ENCODE results near the gene CRMP1. TPM values are rescaled to one million over a fixed set of nuclear protein-coding genes. Genes with fewer than 3 reads are reported as not detected.

Gene CRMP1
- total RNA-seq (1 to 10 TPM in 1 of 4 donors, under 1 TPM in 3; 0.40 to 1.0 (median 0.71) TPM), polyA plus RNA-seq (0.43 TPM)
- long read RNA-seq, donor 1, partial matches to known transcripts, result 0 of 2 reads
- long read RNA-seq, donor 1, other reads (novel, unspliced or antisense), result 1 of 2 reads
- long read RNA-seq, donor 2, result 0 reads
- long read RNA-seq, donor 3, partial matches to known transcripts, result 0 of 9 reads
- long read RNA-seq, donor 3, other reads (novel, unspliced or antisense), result 7 of 9 reads
- long read RNA-seq, donor 4, partial matches to known transcripts, result 0 of 1 reads
- long read RNA-seq, donor 4, other reads (novel, unspliced or antisense), result 1 of 1 reads

DNA sequence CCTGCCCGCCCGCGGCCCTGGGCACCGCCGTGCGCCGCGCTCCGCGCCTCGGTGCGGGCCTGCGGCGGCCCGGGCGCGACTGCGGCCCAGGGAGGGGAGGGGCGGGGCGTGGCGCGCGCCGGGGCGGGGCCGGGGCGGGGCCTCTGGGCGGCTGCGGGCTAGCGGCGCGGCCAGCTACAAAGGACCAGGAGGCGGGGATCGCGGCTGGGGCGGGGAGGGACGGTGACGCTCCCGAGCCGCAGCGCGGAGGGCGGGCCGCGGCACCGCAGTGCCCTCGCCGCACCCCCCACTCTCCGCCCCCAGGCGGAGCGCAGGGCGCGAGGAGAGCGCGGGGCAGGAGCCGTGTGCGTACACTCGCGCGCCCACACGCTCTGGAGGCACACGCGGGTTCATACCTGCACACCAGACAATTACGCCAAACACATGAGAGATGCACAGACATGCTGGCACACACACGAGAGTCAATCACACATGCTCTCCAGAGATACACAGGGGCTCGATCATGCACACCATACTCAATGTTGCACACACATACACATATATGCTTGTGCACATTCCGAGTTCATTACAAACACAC lies at the start of gene CRMP1:
Gene CRMP1, minus strand, starts transcription at position 83 of the 577 bp plus-strand sequence. CDS start 117 bp downstream, outside the sequence.
- WGBS, result 4% methylated on average over 67 of the region's 67 CpGs
- H3K4me3 ChIP-seq (ENCODE audit: low read length), result peak within 1 kb of the TSS; percentile 11
- ATAC-seq (peak; percentile 36 to 45), DNase-seq (peak in 1 of 3 donors; percentile 56)
- H3K27ac ChIP-seq (ENCODE audit: low read length), result no peak within 1 kb of the TSS
- H3K4me1 ChIP-seq (ENCODE audit: control insufficient read depth, insufficient read depth, low read length), result no peaks in the 10 kb centered on the region
- peaks cover 3% of the 10 kb centered on the region for H3K9me3 ChIP-seq (ENCODE audit: control insufficient read depth, low read length)
- intact Hi-C loops (cut with DNase I), result no loop called here
- no peaks in the 10 kb centered on the region for H3K27me3 ChIP-seq (ENCODE audit: control insufficient read depth, insufficient read depth)

DNA sequence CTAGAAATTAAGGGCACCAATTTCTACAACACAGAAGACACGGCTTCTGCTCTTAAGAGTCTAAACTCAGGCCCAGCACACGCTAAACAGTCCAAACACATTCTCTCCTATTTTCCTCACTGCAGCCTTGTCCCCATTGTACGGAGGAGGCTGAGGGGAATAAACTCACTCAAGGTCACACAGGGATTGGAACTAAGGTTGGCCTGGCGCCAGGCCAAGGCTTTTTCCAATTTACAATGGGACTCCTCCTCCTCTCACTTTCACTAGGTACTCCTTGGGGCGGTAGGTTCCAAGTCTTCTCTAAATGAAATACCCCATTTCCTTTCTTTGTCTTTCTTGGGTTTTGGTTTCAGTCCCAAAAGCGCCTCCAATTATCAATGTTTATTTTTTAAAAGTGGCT lies 48.7 kb upstream of the CRMP1 start:
- WGBS, result 66% methylated on average over 6 of the region's 6 CpGs
- ATAC-seq, result no peak
- intact Hi-C loops (cut with DNase I), result no loop called here

DNA sequence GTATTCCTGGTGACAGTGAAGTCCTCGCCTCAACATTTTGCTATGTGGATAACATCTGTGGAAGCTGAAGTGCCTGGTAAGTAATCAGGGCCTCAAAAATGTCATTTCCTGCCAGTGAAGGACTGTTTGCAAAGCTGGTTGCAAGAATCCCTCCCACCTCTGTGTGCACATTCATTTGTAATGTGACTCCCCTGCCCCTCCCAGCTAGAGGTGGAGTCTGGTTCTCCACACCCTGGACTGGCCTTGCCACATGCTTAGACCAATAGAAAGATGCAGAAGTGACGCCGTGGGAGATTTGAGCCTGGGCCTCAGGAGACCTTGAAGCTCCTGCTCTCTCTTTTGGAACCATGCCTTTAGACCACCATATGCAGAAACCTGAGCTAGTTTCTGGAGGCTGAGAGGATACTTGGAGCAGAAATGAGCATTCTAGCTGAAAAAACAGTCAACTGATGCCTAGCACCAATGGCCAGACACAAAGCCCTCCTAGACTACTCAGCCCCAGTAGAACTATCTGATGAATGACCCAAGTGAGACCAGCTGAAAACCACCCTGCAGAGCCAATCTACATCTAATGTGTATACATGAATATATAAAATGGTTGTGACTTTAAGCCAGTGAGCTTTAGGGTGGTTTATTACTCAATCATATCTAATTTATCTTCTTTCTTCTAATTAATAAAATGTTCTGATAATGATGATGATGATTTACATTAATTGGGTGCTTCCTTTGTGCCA lies 47.8 kb upstream of the CRMP1 start:
- no peak for DNase-seq
- peaks cover 3% of the 10 kb centered on the region for H3K27me3 ChIP-seq (ENCODE audit: control insufficient read depth, insufficient read depth)
- H3K4me3 ChIP-seq (ENCODE audit: low read length), result no peak overlapping the region
- no peak overlapping the region for H3K27ac ChIP-seq (ENCODE audit: low read length)
- intact Hi-C loops (cut with DNase I), result no loop called here
- H3K4me1 ChIP-seq (ENCODE audit: control insufficient read depth, insufficient read depth, low read length), result no peaks in the 10 kb centered on the region
- no peak for ATAC-seq
- 47% methylated on average over 3 of the region's 3 CpGs for WGBS
- no peaks in the 10 kb centered on the region for H3K9me3 ChIP-seq (ENCODE audit: control insufficient read depth, low read length)

More for the DNA sequence above, 48.7 kb upstream of the CRMP1 start:
- Histone ChIP-seq H3K27me3 (ENCODE audit: control insufficient read depth, insufficient read depth) (peaks cover 3% of the 10 kb centered on the region), H3K9me3 (ENCODE audit: control insufficient read depth, low read length) (no peaks in the 10 kb centered on the region), H3K4me1 (ENCODE audit: control insufficient read depth, insufficient read depth, low read length) (no peaks in the 10 kb centered on the region), H3K27ac (ENCODE audit: low read length) (no peak overlapping the region), H3K4me3 (ENCODE audit: low read length) (no peak overlapping the region)
- no peak for DNase-seq

DNA sequence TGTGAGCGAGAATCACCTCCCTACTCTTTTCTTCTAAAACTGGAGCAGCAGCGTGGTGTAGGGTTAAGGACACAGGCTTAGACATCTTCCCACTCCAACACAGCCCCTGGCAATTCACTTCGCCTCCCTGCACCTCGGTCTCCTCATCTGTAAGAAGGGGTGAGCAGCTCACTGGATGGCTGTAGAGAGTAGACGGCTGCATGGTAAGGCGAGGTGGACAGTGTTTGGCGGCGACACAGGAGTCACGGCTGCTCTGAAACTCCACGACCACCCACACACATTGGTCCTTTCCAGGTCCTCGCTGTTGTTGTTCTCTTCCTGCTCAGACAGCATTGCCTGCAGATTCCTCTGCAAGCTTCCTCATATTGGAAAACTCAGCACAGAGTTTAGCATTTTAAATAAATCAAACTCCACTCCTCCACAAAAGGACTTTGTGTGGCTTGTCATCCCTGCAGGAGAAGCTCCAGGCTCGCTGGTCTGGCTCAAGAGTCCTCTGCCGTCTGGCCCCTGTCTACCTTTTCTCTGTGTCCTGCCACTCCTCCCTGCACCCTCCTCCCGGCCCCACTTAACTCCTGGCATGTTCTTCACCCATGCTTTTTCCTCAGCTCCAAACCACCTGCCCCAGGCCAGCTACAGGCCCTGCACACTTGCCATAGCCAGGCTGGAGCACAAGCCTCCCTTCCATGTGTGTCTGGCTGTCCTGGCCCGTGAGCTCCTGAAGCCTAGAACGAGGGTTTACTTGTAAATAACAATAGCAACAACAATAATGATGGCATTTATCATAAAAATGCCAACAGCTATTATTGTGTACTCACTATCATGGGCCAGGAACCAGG lies 41.3 kb upstream of the CRMP1 start:
- ATAC-seq, result no peak
- H3K9me3 ChIP-seq (ENCODE audit: control insufficient read depth, low read length), result no peaks in the 10 kb centered on the region
- intact Hi-C loops (cut with DNase I), result no loop called here
- H3K27me3 ChIP-seq (ENCODE audit: control insufficient read depth, insufficient read depth), result no peaks in the 10 kb centered on the region
- no peak overlapping the region for H3K4me3 ChIP-seq (ENCODE audit: low read length)
- no peak overlapping the region for H3K27ac ChIP-seq (ENCODE audit: low read length)
- H3K4me1 ChIP-seq (ENCODE audit: control insufficient read depth, insufficient read depth, low read length), result no peaks in the 10 kb centered on the region
- 66% methylated on average over 16 of the region's 16 CpGs for WGBS
- DNase-seq, result no peak

GRCh38 chr4:5933116-5933515 lies 40.2 kb upstream of the CRMP1 start:
- Histone ChIP-seq H3K9me3 (ENCODE audit: control insufficient read depth, low read length) (no peaks in the 10 kb centered on the region), H3K4me1 (ENCODE audit: control insufficient read depth, insufficient read depth, low read length) (no peaks in the 10 kb centered on the region), H3K4me3 (ENCODE audit: low read length) (no peak overlapping the region), H3K27ac (ENCODE audit: low read length) (no peak overlapping the region), H3K27me3 (ENCODE audit: control insufficient read depth, insufficient read depth) (no peaks in the 10 kb centered on the region)
- intact Hi-C loops (cut with DNase I), result no loop called here
- DNase-seq (no peak), ATAC-seq (no peak)
- 25% methylated on average over 4 of the region's 4 CpGs for WGBS

GRCh38 chr4:5932035-5932568 lies 39.2 kb upstream of the CRMP1 start:
- no peaks in the 10 kb centered on the region for H3K4me1 ChIP-seq (ENCODE audit: control insufficient read depth, insufficient read depth, low read length)
- DNase-seq (no peak), ATAC-seq (no peak)
- intact Hi-C loops (cut with DNase I), result no loop called here
- H3K27ac ChIP-seq (ENCODE audit: low read length), result no peak overlapping the region
- no peaks in the 10 kb centered on the region for H3K27me3 ChIP-seq (ENCODE audit: control insufficient read depth, insufficient read depth)
- WGBS, result 73% methylated on average over 12 of the region's 12 CpGs
- H3K4me3 ChIP-seq (ENCODE audit: low read length), result no peak overlapping the region
- no peaks in the 10 kb centered on the region for H3K9me3 ChIP-seq (ENCODE audit: control insufficient read depth, low read length)

GRCh38 chr4:5931526-5931925 lies 38.6 kb upstream of the CRMP1 start:
- intact Hi-C loops (cut with DNase I), result no loop called here
- Histone ChIP-seq H3K4me3 (ENCODE audit: low read length) (no peak overlapping the region), H3K27ac (ENCODE audit: low read length) (no peak overlapping the region), H3K4me1 (ENCODE audit: control insufficient read depth, insufficient read depth, low read length) (no peaks in the 10 kb centered on the region), H3K27me3 (ENCODE audit: control insufficient read depth, insufficient read depth) (no peaks in the 10 kb centered on the region), H3K9me3 (ENCODE audit: control insufficient read depth, low read length) (no peaks in the 10 kb centered on the region)
- DNase-seq, result no peak
- WGBS, result 45% methylated on average over 9 of the region's 9 CpGs
- no peak for ATAC-seq

GRCh38 chr4:5930876-5931275 lies 38.0 kb upstream of the CRMP1 start:
- 60% methylated on average over 7 of the region's 7 CpGs for WGBS
- Histone ChIP-seq H3K4me3 (ENCODE audit: low read length) (no peak overlapping the region), H3K4me1 (ENCODE audit: control insufficient read depth, insufficient read depth, low read length) (no peaks in the 10 kb centered on the region), H3K27me3 (ENCODE audit: control insufficient read depth, insufficient read depth) (no peaks in the 10 kb centered on the region), H3K27ac (ENCODE audit: low read length) (no peak overlapping the region), H3K9me3 (ENCODE audit: control insufficient read depth, low read length) (no peaks in the 10 kb centered on the region)
- intact Hi-C loops (cut with DNase I), result no loop called here
- ATAC-seq (no peak), DNase-seq (no peak)

- no peaks in the 10 kb centered on the region for H3K9me3 ChIP-seq (ENCODE audit: control insufficient read depth, low read length)
- intact Hi-C loops (cut with DNase I), result no loop called here
- DNase-seq (no peak), ATAC-seq (no peak)
- no peaks in the 10 kb centered on the region for H3K27me3 ChIP-seq (ENCODE audit: control insufficient read depth, insufficient read depth)
- no peak overlapping the region for H3K27ac ChIP-seq (ENCODE audit: low read length)
- H3K4me3 ChIP-seq (ENCODE audit: low read length), result no peak overlapping the region
- no peaks in the 10 kb centered on the region for H3K4me1 ChIP-seq (ENCODE audit: control insufficient read depth, insufficient read depth, low read length)
- 84% methylated on average over 8 of the region's 8 CpGs for WGBS
These were observed 37.6 kb upstream of the CRMP1 start for GRCh38 chr4:5930456-5930855.

- H3K27me3 ChIP-seq (ENCODE audit: control insufficient read depth, insufficient read depth), result no peaks in the 10 kb centered on the region
These were observed 36.0 kb upstream of the CRMP1 start for GRCh38 chr4:5928844-5929420.

More at GRCh38 chr4:5928844-5929420, 36.0 kb upstream of the CRMP1 start:
- Histone ChIP-seq H3K4me1 (ENCODE audit: control insufficient read depth, insufficient read depth, low read length) (no peaks in the 10 kb centered on the region), H3K9me3 (ENCODE audit: control insufficient read depth, low read length) (no peaks in the 10 kb centered on the region), H3K27ac (ENCODE audit: low read length) (no peak overlapping the region), H3K4me3 (ENCODE audit: low read length) (no peak overlapping the region)
- intact Hi-C loops (cut with DNase I), result no loop called here
- WGBS, result 54% methylated on average over 8 of the region's 8 CpGs
- DNase-seq, result no peak
- ATAC-seq, result no peak
